Keratinocyte (primary cell): ENCODE data around the gene RTP5.

Experiments used
- CTCF ChIP-seq, 3 experiments: IDR thresholded peaks in 1 of 3; conservative IDR thresholded peaks in 1 of 3; optimal IDR thresholded peaks in 1 of 3; 2 replicates in 2 of 3; 3 replicates in 1 of 3; pipeline versions ENCODE3 to v1.5.1; 2011; ENCODE audit warnings: low read length in 3 of 3, mild to moderate bottlenecking in 3 of 3, moderate library complexity in 2 of 3, control low read depth in 1 of 3, inconsistent platforms in 1 of 3; ENCODE audit not compliant: insufficient read depth in 2 of 3; ENCODE audit errors: extremely low read depth in 1 of 3
- EZH2 ChIP-seq: IDR thresholded peaks from one replicate; pipeline ENCODE4 v1.6.1; 2012; ENCODE audit warnings: inconsistent platforms, mild to moderate bottlenecking, low read length, moderate library complexity

GRCh38 chr2:241844066-241844728, 25.3 kb upstream of the RTP5 start:
- TF ChIP-seq CTCF (optimal IDR thresholded peaks at IDR 0.05 in 1 of 3, IDR thresholded peaks at IDR 0.05 in 1 of 3, conservative IDR thresholded peaks at IDR 0.05 in 1 of 3; ENCODE audit: extremely low read depth in 1 of 3, insufficient read depth in 2 of 3, low read length in 3 of 3): peak in 1 of 3 experiments; percentile 29
- TF ChIP-seq EZH2: peak; percentile 11
